CD14-positive monocyte (primary cell): ENCODE results near the gene MCC. TPM values are rescaled to one million over a fixed set of nuclear protein-coding genes. Genes with fewer than 3 reads are reported as not detected.

Experiments used
- DNase-seq, 3 donors: peaks; one replicate each; pipeline ENCODE4 v3.0.0-alpha.2; 2011 to 2022
- H2AFZ ChIP-seq: 2 replicates; pipeline ENCODE4 v1.6.0; 2012; ENCODE audit warnings: mild to moderate bottlenecking, low read depth, low read length, inconsistent platforms; ENCODE audit not compliant: insufficient read depth, poor library complexity, severe bottlenecking
- H3K27ac ChIP-seq, 2 donors: 1 replicate in 1 of 2; 2 replicates in 1 of 2; pipeline ENCODE4 v1.5.1; 2012 to 2013; ENCODE audit warnings: low read length in 2 of 2, control low read depth in 1 of 2, inconsistent platforms in 1 of 2, low read depth in 1 of 2, mild to moderate bottlenecking in 1 of 2
- H3K27me3 ChIP-seq, 2 donors: one replicate each; pipeline versions ENCODE4 v1.6.0 to v1.6.1; 2011 to 2013; ENCODE audit warnings: low read length in 2 of 2; ENCODE audit not compliant: control insufficient read depth in 2 of 2, insufficient read depth in 2 of 2
- H3K36me3 ChIP-seq, 2 donors: replicated peaks in 1 of 2; 1 replicate in 1 of 2; 2 replicates in 1 of 2; pipeline versions ENCODE4 v1.5.1 to v1.6.1; 2012 to 2013; ENCODE audit warnings: low read length in 2 of 2, control low read depth in 1 of 2, inconsistent platforms in 1 of 2, mild to moderate bottlenecking in 1 of 2; ENCODE audit not compliant: insufficient read depth in 2 of 2, control insufficient read depth in 1 of 2
- H3K4me1 ChIP-seq, 2 donors: 1 replicate in 1 of 2; 2 replicates in 1 of 2; pipeline versions ENCODE4 v1.5.1 to v1.6.1; 2012 to 2013; ENCODE audit warnings: low read length in 2 of 2, control low read depth in 1 of 2, inconsistent platforms in 1 of 2, mild to moderate bottlenecking in 1 of 2, moderate library complexity in 1 of 2; ENCODE audit not compliant: insufficient read depth in 2 of 2, control insufficient read depth in 1 of 2
- H3K4me2 ChIP-seq: replicated peaks from 2 replicates; pipeline ENCODE3; 2012; ENCODE audit warnings: low read length, moderate library complexity, mild to moderate bottlenecking; ENCODE audit not compliant: poor library complexity, severe bottlenecking; ENCODE audit errors: extremely low read depth
- H3K4me3 ChIP-seq, 3 experiments: fragments of 200-600 bp in 1 of 3; sonication (generic) in 1 of 3; replicated peaks in 1 of 3; 1 replicate in 2 of 3; 2 replicates in 1 of 3; pipeline ENCODE4 v1.5.1; 2011 to 2013; ENCODE audit warnings: low read length in 3 of 3, mild to moderate bottlenecking in 3 of 3, control low read depth in 2 of 3, low read depth in 2 of 3, inconsistent platforms in 1 of 3, moderate library complexity in 1 of 3
- H3K79me2 ChIP-seq: 2 replicates; pipeline ENCODE4 v1.6.0; 2012; ENCODE audit warnings: mild to moderate bottlenecking, control low read depth, inconsistent platforms, low read length, moderate library complexity; ENCODE audit not compliant: insufficient read depth
- H3K9ac ChIP-seq: 2 replicates; pipeline ENCODE4 v1.6.0; 2017; ENCODE audit warnings: low read length, mild to moderate bottlenecking; ENCODE audit not compliant: insufficient read depth, poor library complexity, severe bottlenecking
- H3K9me3 ChIP-seq, 2 donors: replicated peaks in 1 of 2; 1 replicate in 1 of 2; 2 replicates in 1 of 2; pipeline versions ENCODE4 v1.5.1 to v1.6.1; 2012 to 2013; ENCODE audit warnings: low read length in 2 of 2, control low read depth in 1 of 2; ENCODE audit not compliant: control insufficient read depth in 1 of 2, insufficient read depth in 1 of 2
- H4K20me1 ChIP-seq: 2 replicates; pipeline ENCODE4 v1.6.0; 2012; ENCODE audit warnings: mild to moderate bottlenecking, low read length, control low read depth, moderate library complexity; ENCODE audit not compliant: insufficient read depth
- H3K27ac Mint-ChIP-seq, 7 donors: one replicate each; pipeline ENCODE4 v1.8.0; 2020; ENCODE audit warnings: mild to moderate bottlenecking in 7 of 7, mixed read lengths in 7 of 7, moderate library complexity in 6 of 7, inconsistent platforms in 2 of 7
- H3K27me3 Mint-ChIP-seq, 3 donors: one replicate each; pipeline ENCODE4 v1.8.0; 2021 to 2022; ENCODE audit warnings: low read depth in 3 of 3, mild to moderate bottlenecking in 3 of 3, mixed read lengths in 3 of 3, moderate library complexity in 3 of 3, inconsistent platforms in 1 of 3
- H3K36me3 Mint-ChIP-seq, 2 donors: one replicate each; pipeline ENCODE4 v1.8.0; 2020; ENCODE audit warnings: mixed read lengths in 2 of 2, inconsistent platforms in 1 of 2, mild to moderate bottlenecking in 1 of 2
- H3K4me1 Mint-ChIP-seq: one replicate; pipeline ENCODE4 v1.8.0; 2020; ENCODE audit warnings: mild to moderate bottlenecking, mixed read lengths
- H3K4me3 Mint-ChIP-seq, 2 donors: one replicate each; pipeline ENCODE4 v1.8.0; 2020; ENCODE audit warnings: mild to moderate bottlenecking in 2 of 2, mixed read lengths in 2 of 2, moderate library complexity in 1 of 2
- H3K9me3 Mint-ChIP-seq, 7 donors: one replicate each; pipeline ENCODE4 v1.8.0; 2020 to 2022; ENCODE audit warnings: mixed read lengths in 7 of 7, mild to moderate bottlenecking in 6 of 7, moderate library complexity in 6 of 7, inconsistent platforms in 2 of 7
- CTCF ChIP-seq: fragments of 200-600 bp; IDR thresholded peaks from one replicate; pipeline ENCODE4 v1.8.0; 2022; ENCODE audit warnings: antibody characterized with exemption, mild to moderate bottlenecking
- WGBS: methylation state at CpG from one replicate; pipeline ENCODE4 v1.1.5; 2013; ENCODE audit warnings: missing lambda C conversion rate; ENCODE audit not compliant: insufficient coverage; 5-methylcytosine and 5-hydroxymethylcytosine counted together
- intact Hi-C, 2 donors: fragments of 100-400 bp; cut with micrococcal nuclease; formaldehyde crosslinking; loops; one replicate each; pipeline versions ENCODE4 v1.15.0 to v1.15.1; 2023
- polyA plus RNA-seq, 3 donors: library from polyadenylated mRNA; depleted of rRNA in 1 of 3; unstranded in 2 of 3; stranded (reverse) in 1 of 3; fragments of 300-500 nt in 2 of 3; fragments of >200 nt in 1 of 3; fragmentation: Illumina TruSeq in 2 of 3; gene quantifications; 1 replicate in 2 of 3; 2 replicates in 1 of 3; pipeline ENCODE4 v1.2.3, GENCODE V29; 2012 to 2021

Gene MCC
- polyA plus RNA-seq, 3 donors: 0.09 TPM; not detected in 2

- WGBS: no CpG with 5 or more reads among the region's 4 CpGs
- H3K27ac ChIP-seq: no peak overlapping the region
- TF ChIP-seq CTCF: no peak
- intact Hi-C loops: no loop called here
- H3K36me3 ChIP-seq: no peaks in the 10 kb centered on the region
- Mint-ChIP-seq H3K4me1 (no peaks in the 10 kb centered on the region), H3K36me3 (no peaks in the 10 kb centered on the region), H3K27ac (no peak overlapping the region), H3K27me3 (peaks cover 2 to 13% (median 12%) of the 10 kb centered on the region in 3 donors), H3K9me3 (no peaks in the 10 kb centered on the region), H3K4me3 (no peak overlapping the region)
- H3K4me3 ChIP-seq: no peak overlapping the region
- no peaks in the 10 kb centered on the region for H3K79me2 ChIP-seq
- H2AFZ ChIP-seq: no peak overlapping the region
- no peak for DNase-seq
- H3K4me1 ChIP-seq: no peaks in the 10 kb centered on the region
- H3K9ac ChIP-seq: no peak overlapping the region
- H3K4me2 ChIP-seq: no peak overlapping the region
- no peaks in the 10 kb centered on the region for H4K20me1 ChIP-seq
- H3K27me3 ChIP-seq: peaks cover 0 to 12% of the 10 kb centered on the region in 2 donors
- H3K9me3 ChIP-seq: no peaks in the 10 kb centered on the region
These were observed 322.0 kb downstream of the MCC start for GRCh38 chr5:113166261-113166660.

- Histone ChIP-seq H3K4me1 (no peaks in the 10 kb centered on the region), H3K27me3 (peaks cover 0 to 9% of the 10 kb centered on the region in 2 donors), H3K9ac (no peak overlapping the region), H3K9me3 (no peaks in the 10 kb centered on the region), H2AFZ (no peak overlapping the region), H3K4me2 (no peak overlapping the region), H3K4me3 (no peak overlapping the region), H4K20me1 (no peaks in the 10 kb centered on the region), H3K36me3 (no peaks in the 10 kb centered on the region), H3K27ac (no peak overlapping the region), H3K79me2 (no peaks in the 10 kb centered on the region)
- DNase-seq: no peak
- intact Hi-C loops: no loop called here
- no CpG with 5 or more reads among the region's 1 CpG for WGBS
- Mint-ChIP-seq H3K27me3 (peaks cover 2 to 13% (median 12%) of the 10 kb centered on the region in 3 donors), H3K4me3 (no peak overlapping the region), H3K36me3 (no peaks in the 10 kb centered on the region), H3K4me1 (no peaks in the 10 kb centered on the region), H3K9me3 (no peaks in the 10 kb centered on the region), H3K27ac (no peak overlapping the region)
- TF ChIP-seq CTCF: no peak
These were observed 324.2 kb downstream of the MCC start for GRCh38 chr5:113164021-113164420.
